GM19468 (cell line): ENCODE results near the gene MINDY2.
"Not testable (repeated sequence)": the region's sequence is repeated elsewhere in the genome, so short reads cannot be mapped to it uniquely, and the experiment has no call there.

Experiments used
- ATAC-seq: cut with Tn5 transposase; IDR thresholded peaks from one replicate; pipeline ENCODE4 v1.9.1; 2021; ENCODE audit warnings: mild to moderate bottlenecking, moderate library complexity, moderate number of reproducible peaks; ENCODE audit not compliant: unreplicated experiment; ENCODE audit errors: extremely low read depth

Gene MINDY2

GRCh38 chr15:58876306-58877106 lies 105.4 kb downstream of the MINDY2 start:
- ATAC-seq, result no peak

- ATAC-seq, result no peak
Observed at GRCh38 chr15:58877999-58878825, 107.1 kb downstream of the MINDY2 start.

- ATAC-seq, result no peak
Observed at GRCh38 chr15:58880320-58880719, 109.2 kb downstream of the MINDY2 start.

- ATAC-seq, result no peak
Observed at GRCh38 chr15:58882243-58882642, 111.1 kb downstream of the MINDY2 start.

- ATAC-seq, result not testable (repeated sequence)
Observed at GRCh38 chr15:58883926-58884325, 112.8 kb downstream of the MINDY2 start.

GRCh38 chr15:58886921-58887320 lies 115.8 kb downstream of the MINDY2 start:
- ATAC-seq, result no peak

GRCh38 chr15:58889363-58889762 lies 118.3 kb downstream of the MINDY2 start:
- no peak for ATAC-seq

GRCh38 chr15:58898150-58898680 lies 127.1 kb downstream of the MINDY2 start:
- no peak for ATAC-seq

- ATAC-seq, result no peak
Observed at GRCh38 chr15:58900631-58901030, 129.5 kb downstream of the MINDY2 start.

- ATAC-seq, result no peak
Observed at GRCh38 chr15:58908550-58909309, 137.6 kb downstream of the MINDY2 start.

GRCh38 chr15:58909616-58910015 lies 138.5 kb downstream of the MINDY2 start:
- ATAC-seq, result no peak

GRCh38 chr15:58910456-58910855 lies 139.4 kb downstream of the MINDY2 start:
- ATAC-seq, result no peak
